ENCODE results near the gene ARHGAP40. TPM values are rescaled to one million over a fixed set of nuclear protein-coding genes. Genes with fewer than 3 reads are reported as not detected.
A peak's percentile ranks its signal among the peaks of the same experiment; 100 is the strongest.
"Not testable (repeated sequence)": the region's sequence is repeated elsewhere in the genome, so short reads cannot be mapped to it uniquely, and the experiment has no call there.

Gene ARHGAP40
- polyA plus RNA-seq, 6 donors from 2014 or later, result not detected

GRCh38 chr20:38592411-38592790, 9.2 kb upstream of the ARHGAP40 start:
- not testable (repeated sequence) for H3K36me3 Mint-ChIP-seq; DNase-seq; H3K4me3 Mint-ChIP-seq; H3K27me3 Mint-ChIP-seq; H3K9me3 Mint-ChIP-seq; ATAC-seq (ENCODE audit: low read depth in 2 of 2); H3K27ac Mint-ChIP-seq; H3K4me1 Mint-ChIP-seq

DNA sequence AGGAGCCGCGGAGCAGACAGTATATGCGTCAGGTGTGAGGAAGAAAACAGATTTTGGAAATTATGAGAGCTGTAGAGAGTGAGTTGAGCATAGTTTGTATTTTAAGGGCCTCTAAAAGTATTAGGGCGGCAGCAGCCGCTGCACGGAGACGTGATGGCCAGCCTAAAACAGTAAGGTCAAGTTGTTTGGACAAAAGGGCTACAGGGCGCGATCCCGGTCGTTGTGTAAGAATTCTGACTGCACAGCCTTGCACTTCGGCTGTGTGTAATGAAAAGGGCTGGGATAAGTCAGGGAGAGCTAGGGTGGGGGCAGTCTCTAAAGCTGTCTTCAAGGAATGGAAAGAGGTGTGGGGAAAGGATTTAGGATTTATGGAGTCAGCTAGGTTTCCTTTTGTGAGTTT, 7.3 kb upstream of the ARHGAP40 start:
- not testable (repeated sequence) for H3K9me3 Mint-ChIP-seq; DNase-seq; H3K36me3 Mint-ChIP-seq; H3K27ac Mint-ChIP-seq; ATAC-seq (ENCODE audit: low read depth in 2 of 2); H3K4me3 Mint-ChIP-seq; H3K4me1 Mint-ChIP-seq
- peaks cover 19 to 23% (median 21%) of the 10 kb centered on the region in 3 donors for H3K27me3 Mint-ChIP-seq

GRCh38 chr20:38595886-38596285, 5.7 kb upstream of the ARHGAP40 start:
- DNase-seq; H3K4me1 Mint-ChIP-seq; H3K9me3 Mint-ChIP-seq; ATAC-seq (ENCODE audit: low read depth in 2 of 2); H3K27ac Mint-ChIP-seq; H3K4me3 Mint-ChIP-seq; H3K36me3 Mint-ChIP-seq: not testable (repeated sequence)
- peaks cover 30 to 37% (median 32%) of the 10 kb centered on the region in 3 donors for H3K27me3 Mint-ChIP-seq

- Mint-ChIP-seq H3K9me3 (peaks cover 0 to 2% (median 0%) of the 10 kb centered on the region in 7 donors), H3K4me3 (no peak overlapping the region), H3K36me3 (no peaks in the 10 kb centered on the region), H3K4me1 (peaks cover 5 to 8% (median 6%) of the 10 kb centered on the region in 3 donors), H3K27ac (no peak overlapping the region), H3K27me3 (peaks cover 53 to 70% (median 63%) of the 10 kb centered on the region in 3 donors)
- DNase-seq (no peak), ATAC-seq (ENCODE audit: low read depth in 2 of 2) (no peak)
Observed at GRCh38 chr20:38599410-38599882, 2.2 kb upstream of the ARHGAP40 start.

GRCh38 chr20:38600057-38600456, 1.6 kb upstream of the ARHGAP40 start:
- Mint-ChIP-seq H3K27me3 (peaks cover 54 to 73% (median 66%) of the 10 kb centered on the region in 3 donors), H3K27ac (peak overlapping the region in 1 of 6 donors; percentile 40), H3K4me3 (no peak overlapping the region), H3K36me3 (no peaks in the 10 kb centered on the region), H3K4me1 (peaks cover 5 to 8% (median 6%) of the 10 kb centered on the region in 3 donors), H3K9me3 (peaks cover 0 to 2% (median 0%) of the 10 kb centered on the region in 7 donors)
- ATAC-seq (ENCODE audit: low read depth in 2 of 2), result no peak
- DNase-seq, result no peak

DNA sequence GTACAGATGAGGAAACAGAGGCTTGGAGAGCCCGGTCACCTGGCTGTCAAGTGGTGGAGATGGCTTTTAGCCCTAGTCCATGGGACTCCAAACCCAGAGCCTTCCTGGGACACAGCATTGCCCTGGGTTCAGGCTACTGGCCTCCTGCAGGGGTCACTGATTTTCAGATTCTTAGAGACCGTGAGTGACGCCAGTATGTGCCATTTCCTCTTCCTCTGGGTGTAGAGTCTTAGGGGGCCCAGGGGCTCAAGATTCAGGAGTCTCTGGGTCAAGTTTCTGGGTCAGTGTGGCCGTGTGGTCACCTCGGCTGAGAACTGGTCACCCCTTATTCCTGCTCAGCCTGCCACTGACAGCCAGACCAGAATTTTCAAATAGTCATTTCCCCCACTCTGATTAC, 574 bp downstream of the ARHGAP40 start:
- H3K9me3 Mint-ChIP-seq, result peaks cover 0 to 2% (median 0%) of the 10 kb centered on the region in 7 donors
- peaks cover 62 to 76% (median 62%) of the 10 kb centered on the region in 3 donors for H3K27me3 Mint-ChIP-seq
- no peaks in the 10 kb centered on the region for H3K36me3 Mint-ChIP-seq
- DNase-seq (no peak), ATAC-seq (ENCODE audit: low read depth in 2 of 2) (no peak)
- peaks cover 5 to 8% (median 6%) of the 10 kb centered on the region in 3 donors for H3K4me1 Mint-ChIP-seq
- no peak overlapping the region for H3K4me3 Mint-ChIP-seq
- H3K27ac Mint-ChIP-seq, result no peak overlapping the region

DNA sequence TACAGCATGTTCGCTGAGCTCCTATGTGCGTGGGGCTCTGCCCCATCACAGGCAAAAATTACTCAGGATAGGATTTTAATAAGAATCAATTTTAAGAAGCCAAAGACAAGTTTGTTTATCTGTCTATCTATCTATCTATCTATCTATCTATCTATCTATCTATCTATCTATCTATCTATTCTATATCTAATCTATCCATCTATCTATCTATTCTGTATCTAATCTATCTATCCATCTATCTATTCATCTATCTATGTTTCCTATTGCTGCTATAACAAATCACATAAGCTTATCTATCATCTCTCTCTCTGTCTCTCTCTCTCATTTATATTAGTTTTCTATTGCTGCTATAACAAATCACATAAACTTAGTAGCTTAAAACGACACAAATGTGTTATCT, 1.7 kb downstream of the ARHGAP40 start:
- H3K36me3 Mint-ChIP-seq, result no peaks in the 10 kb centered on the region
- no peak for DNase-seq

DNA sequence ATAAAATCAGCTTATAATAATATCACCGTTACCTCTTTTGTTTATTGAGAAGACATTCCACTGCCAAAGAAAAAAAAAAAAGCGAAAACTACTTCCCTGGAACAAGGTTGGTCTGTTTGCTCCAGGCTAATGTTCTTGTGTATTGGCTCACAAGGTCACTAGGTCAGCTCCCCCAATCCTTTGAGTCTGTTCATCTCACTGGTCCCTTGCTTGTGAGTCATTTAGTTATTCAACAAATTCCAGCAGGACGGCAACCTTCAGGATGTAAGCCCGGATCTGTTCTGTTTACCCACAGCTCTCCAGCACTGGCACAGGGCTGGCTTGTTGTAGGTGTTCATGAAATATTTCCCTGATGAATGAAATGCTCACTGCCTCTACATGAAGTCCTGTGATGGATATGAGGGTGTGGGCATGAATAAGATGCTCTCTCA, 3.3 kb downstream of the ARHGAP40 start:
- ATAC-seq (ENCODE audit: low read depth in 2 of 2) (no peak), DNase-seq (no peak)
- peaks cover 0 to 2% (median 0%) of the 10 kb centered on the region in 7 donors for H3K9me3 Mint-ChIP-seq
- H3K36me3 Mint-ChIP-seq, result no peaks in the 10 kb centered on the region
- peaks cover 55 to 68% (median 65%) of the 10 kb centered on the region in 3 donors for H3K27me3 Mint-ChIP-seq
- no peak overlapping the region for H3K4me3 Mint-ChIP-seq
- H3K27ac Mint-ChIP-seq, result no peak overlapping the region
- H3K4me1 Mint-ChIP-seq, result peaks cover 8 to 11% (median 8%) of the 10 kb centered on the region in 3 donors

More for the DNA sequence above, 1.7 kb downstream of the ARHGAP40 start:
- H3K27me3 Mint-ChIP-seq, result peaks cover 59 to 74% (median 62%) of the 10 kb centered on the region in 3 donors
- ATAC-seq (ENCODE audit: low read depth in 2 of 2), result no peak
- peaks cover 7 to 9% (median 8%) of the 10 kb centered on the region in 3 donors for H3K4me1 Mint-ChIP-seq
- H3K4me3 Mint-ChIP-seq, result no peak overlapping the region
- H3K9me3 Mint-ChIP-seq, result peaks cover 0 to 2% (median 0%) of the 10 kb centered on the region in 7 donors
- no peak overlapping the region for H3K27ac Mint-ChIP-seq

- ATAC-seq (ENCODE audit: low read depth in 2 of 2) (no peak), DNase-seq (no peak)
- H3K27ac Mint-ChIP-seq, result peak overlapping the region in 1 of 6 donors; percentile 2
- peaks cover 41 to 54% (median 47%) of the 10 kb centered on the region in 3 donors for H3K27me3 Mint-ChIP-seq
- no peak overlapping the region for H3K4me3 Mint-ChIP-seq
- peaks cover 1 to 5% (median 3%) of the 10 kb centered on the region in 3 donors for H3K4me1 Mint-ChIP-seq
- no peaks in the 10 kb centered on the region for H3K36me3 Mint-ChIP-seq
- peaks cover 0 to 1% (median 0%) of the 10 kb centered on the region in 7 donors for H3K9me3 Mint-ChIP-seq
Observed at GRCh38 chr20:38607351-38607750, 5.7 kb downstream of the ARHGAP40 start.

DNA sequence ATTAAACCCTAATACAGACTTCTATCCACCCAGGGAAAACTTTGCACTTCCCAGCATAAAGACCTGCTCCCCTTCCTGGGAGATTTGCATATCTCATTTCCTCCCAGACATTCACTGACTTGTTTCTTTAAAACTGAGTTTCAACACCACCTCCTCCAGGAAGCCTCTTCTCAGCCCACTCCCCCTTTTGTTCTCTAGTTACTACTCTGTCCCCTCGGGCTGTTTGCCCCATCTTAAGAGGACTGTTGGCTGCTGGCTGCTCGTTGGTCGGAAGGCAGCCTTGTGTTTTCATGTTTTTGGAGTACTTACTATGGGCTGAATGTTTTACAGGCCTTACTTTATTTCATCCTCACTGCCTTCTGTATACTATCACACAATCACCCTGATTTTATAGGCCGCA, 6.6 kb downstream of the ARHGAP40 start:
- Mint-ChIP-seq H3K36me3 (no peaks in the 10 kb centered on the region), H3K4me1 (peaks cover 0 to 5% (median 3%) of the 10 kb centered on the region in 3 donors), H3K27ac (peak overlapping the region in 1 of 6 donors; percentile 29), H3K27me3 (peaks cover 39 to 55% (median 46%) of the 10 kb centered on the region in 3 donors), H3K9me3 (peaks cover 0 to 1% (median 0%) of the 10 kb centered on the region in 7 donors), H3K4me3 (no peak overlapping the region)
- ATAC-seq (ENCODE audit: low read depth in 2 of 2) (no peak), DNase-seq (no peak)

DNA sequence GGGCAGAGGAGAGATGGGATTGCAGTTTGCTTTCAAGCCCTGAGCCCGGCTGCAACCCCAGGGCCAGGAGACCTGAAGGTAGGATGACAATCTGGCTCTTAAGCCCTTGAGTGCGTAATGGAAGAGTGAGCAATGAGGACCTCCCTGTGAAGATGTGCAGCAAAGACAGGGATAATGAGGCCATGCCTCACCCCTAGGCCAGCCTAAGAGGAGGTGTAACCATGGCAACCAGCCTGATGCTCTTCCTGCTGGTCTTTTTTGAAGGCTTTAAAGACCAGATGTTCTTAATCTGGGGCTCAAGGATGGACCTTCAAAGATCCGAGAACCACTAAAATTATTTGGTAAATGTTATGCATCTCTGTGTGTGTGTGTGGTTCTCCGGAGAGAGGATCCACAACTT, 8.2 kb downstream of the ARHGAP40 start:
- no peak overlapping the region for H3K4me3 Mint-ChIP-seq
- H3K9me3 Mint-ChIP-seq, result peaks cover 0 to 1% (median 0%) of the 10 kb centered on the region in 7 donors
- no peaks in the 10 kb centered on the region for H3K36me3 Mint-ChIP-seq
- H3K4me1 Mint-ChIP-seq, result peaks cover 0 to 5% (median 3%) of the 10 kb centered on the region in 3 donors
- H3K27ac Mint-ChIP-seq, result no peak overlapping the region
- ATAC-seq (ENCODE audit: low read depth in 2 of 2), result no peak
- peaks cover 33 to 55% (median 37%) of the 10 kb centered on the region in 3 donors for H3K27me3 Mint-ChIP-seq
- no peak for DNase-seq

GRCh38 chr20:38610521-38610920, 8.9 kb downstream of the ARHGAP40 start:
- no peak overlapping the region for H3K4me3 Mint-ChIP-seq
- H3K27ac Mint-ChIP-seq, result peak overlapping the region in 1 of 6 donors; percentile 65
- DNase-seq (no peak), ATAC-seq (ENCODE audit: low read depth in 2 of 2) (no peak)
- peaks cover 0 to 5% (median 3%) of the 10 kb centered on the region in 3 donors for H3K4me1 Mint-ChIP-seq
- no peaks in the 10 kb centered on the region for H3K36me3 Mint-ChIP-seq
- peaks cover 0 to 1% (median 0%) of the 10 kb centered on the region in 7 donors for H3K9me3 Mint-ChIP-seq
- H3K27me3 Mint-ChIP-seq, result peaks cover 28 to 55% (median 33%) of the 10 kb centered on the region in 3 donors

- H3K27me3 Mint-ChIP-seq, result peaks cover 28 to 60% (median 29%) of the 10 kb centered on the region in 3 donors
- DNase-seq (no peak), ATAC-seq (ENCODE audit: low read depth in 2 of 2) (no peak)
- no peaks in the 10 kb centered on the region for H3K36me3 Mint-ChIP-seq
- peaks cover 0 to 1% (median 0%) of the 10 kb centered on the region in 7 donors for H3K9me3 Mint-ChIP-seq
- H3K4me3 Mint-ChIP-seq, result no peak overlapping the region
- peaks cover 0 to 5% (median 3%) of the 10 kb centered on the region in 3 donors for H3K4me1 Mint-ChIP-seq
- H3K27ac Mint-ChIP-seq, result no peak overlapping the region
Observed at GRCh38 chr20:38612751-38613515, 11.3 kb downstream of the ARHGAP40 start.

- Mint-ChIP-seq H3K9me3 (no peaks in the 10 kb centered on the region), H3K36me3 (no peaks in the 10 kb centered on the region), H3K4me1 (no peaks in the 10 kb centered on the region), H3K27me3 (peaks cover 18 to 64% (median 29%) of the 10 kb centered on the region in 3 donors), H3K27ac (no peak overlapping the region), H3K4me3 (no peak overlapping the region)
- ATAC-seq (ENCODE audit: low read depth in 2 of 2), result no peak
- no peak for DNase-seq
Observed at GRCh38 chr20:38615283-38615682, 13.7 kb downstream of the ARHGAP40 start.

All from naive B cell (primary cell).